ENCODE data around the gene KIF5C.

DNA sequence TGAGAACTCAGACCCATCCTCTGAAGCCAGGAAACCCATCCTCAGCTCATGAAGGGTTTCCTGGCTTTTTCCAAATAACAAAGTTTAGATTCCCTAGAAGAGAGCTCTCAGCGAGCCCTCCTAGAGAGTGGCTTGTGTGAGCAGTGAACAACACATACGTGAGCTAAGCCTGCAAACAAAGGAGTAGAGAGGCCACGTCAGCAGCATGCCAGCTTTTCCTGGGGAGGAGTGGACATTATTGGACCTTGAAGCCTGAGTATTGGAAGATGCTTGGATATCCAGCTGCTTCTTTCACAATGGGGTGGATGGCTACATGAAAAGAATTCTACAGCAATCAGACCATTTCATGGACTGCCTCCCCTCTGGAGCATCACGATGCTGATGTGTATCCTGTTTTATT, 21.1 kb downstream of the KIF5C start:
- TF ChIP-seq, protein P1, sequence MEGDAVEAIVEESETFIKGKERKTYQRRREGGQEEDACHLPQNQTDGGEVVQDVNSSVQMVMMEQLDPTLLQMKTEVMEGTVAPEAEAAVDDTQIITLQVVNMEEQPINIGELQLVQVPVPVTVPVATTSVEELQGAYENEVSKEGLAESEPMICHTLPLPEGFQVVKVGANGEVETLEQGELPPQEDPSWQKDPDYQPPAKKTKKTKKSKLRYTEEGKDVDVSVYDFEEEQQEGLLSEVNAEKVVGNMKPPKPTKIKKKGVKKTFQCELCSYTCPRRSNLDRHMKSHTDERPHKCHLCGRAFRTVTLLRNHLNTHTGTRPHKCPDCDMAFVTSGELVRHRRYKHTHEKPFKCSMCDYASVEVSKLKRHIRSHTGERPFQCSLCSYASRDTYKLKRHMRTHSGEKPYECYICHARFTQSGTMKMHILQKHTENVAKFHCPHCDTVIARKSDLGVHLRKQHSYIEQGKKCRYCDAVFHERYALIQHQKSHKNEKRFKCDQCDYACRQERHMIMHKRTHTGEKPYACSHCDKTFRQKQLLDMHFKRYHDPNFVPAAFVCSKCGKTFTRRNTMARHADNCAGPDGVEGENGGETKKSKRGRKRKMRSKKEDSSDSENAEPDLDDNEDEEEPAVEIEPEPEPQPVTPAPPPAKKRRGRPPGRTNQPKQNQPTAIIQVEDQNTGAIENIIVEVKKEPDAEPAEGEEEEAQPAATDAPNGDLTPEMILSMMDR (conservative IDR thresholded peaks at IDR 0.05; ENCODE audit: low read length): no peak
- no peak for TF ChIP-seq EZH2phosphoT487 (IDR thresholded peaks at IDR 0.05; ENCODE audit: borderline replicate concordance, low read depth, low read length)

Measured in OCI-LY7 (cell line).